ENCODE measurements around the gene HELZ. TPM values are rescaled to one million over a fixed set of nuclear protein-coding genes. Genes with fewer than 3 reads are reported as not detected.

The HELZ gene
- total RNA-seq, 1 experiment from 2014 or later, result 49.8 TPM

- TF ChIP-seq CTCF (conservative IDR thresholded peaks at IDR 0.05), result no peak
- Histone ChIP-seq H4K91ac (ENCODE audit: insufficient read length, low read depth, low read length) (no peak overlapping the region), H2BK12ac (ENCODE audit: insufficient read length, low read depth, low read length) (no peak overlapping the region), H3K27ac (ENCODE audit: insufficient read length, low read depth, low read length) (no peak overlapping the region), H4K5ac (ENCODE audit: insufficient read length, low read depth, low read length) (no peak overlapping the region), H3K27me3 (ENCODE audit: insufficient read depth, low read length) (no peaks in the 10 kb centered on the region), H2AFZ (ENCODE audit: low read length) (no peak overlapping the region), H3T11ph (ENCODE audit: low read length) (no peak overlapping the region), H3K23me2 (ENCODE audit: insufficient read length, low read depth, low read length, poor library complexity, severe bottlenecking) (no peaks in the 10 kb centered on the region), H3K79me1 (ENCODE audit: insufficient read depth, low read depth, low read length, poor library complexity, severe bottlenecking) (no peaks in the 10 kb centered on the region), H4K20me1 (ENCODE audit: control insufficient read depth, insufficient read depth, insufficient read length) (no peaks in the 10 kb centered on the region), H3K79me2 (ENCODE audit: insufficient read depth, low read length) (no peaks in the 10 kb centered on the region), H2BK20ac (ENCODE audit: low read depth, low read length, poor library complexity, severe bottlenecking) (no peak overlapping the region), H3K4ac (ENCODE audit: low read depth, low read length) (no peak overlapping the region), H3K9me3 (ENCODE audit: control insufficient read depth, low read depth, low read length) (no peaks in the 10 kb centered on the region), H3K56ac (ENCODE audit: insufficient read length, low read depth, low read length) (no peak overlapping the region), H3K14ac (ENCODE audit: insufficient read depth, low read length) (no peak overlapping the region), H3K9ac (ENCODE audit: extremely low read depth, insufficient read length, low read length) (no peak overlapping the region), H2BK15ac (ENCODE audit: low read depth, low read length) (no peak overlapping the region), H3K4me2 (ENCODE audit: insufficient read depth, insufficient read length, low read length) (no peak overlapping the region), H3K4me1 (ENCODE audit: insufficient read depth, low read length) (no peaks in the 10 kb centered on the region), H3K23ac (ENCODE audit: insufficient read length, low read depth, low read length) (no peak overlapping the region), H3K18ac (ENCODE audit: insufficient read length, low read depth, low read length) (no peak overlapping the region), H2BK5ac (ENCODE audit: insufficient read length, low read length) (no peak overlapping the region), H4K8ac (replicated peaks; ENCODE audit: insufficient read length, low read depth, low read length) (no peak overlapping the region), H2BK120ac (ENCODE audit: low read depth, low read length, poor library complexity, severe bottlenecking) (no peak overlapping the region), H2AK5ac (ENCODE audit: insufficient read length, low read length) (no peak overlapping the region)
- no peak overlapping the region for H3K27ac Mint-ChIP-seq
- H3K36me3 Mint-ChIP-seq (ENCODE audit: insufficient read depth in 1 of 3, low read depth in 3 of 3), result no peaks in the 10 kb centered on the region; a peak in 3 of 7 replicates
- no peaks in the 10 kb centered on the region for H3K27me3 Mint-ChIP-seq (ENCODE audit: low read depth)
- DNase-seq, result no peak
- no peaks in the 10 kb centered on the region for H3K9me3 Mint-ChIP-seq
- H3K4me3 Mint-ChIP-seq, result no peak overlapping the region
- WGBS (ENCODE audit: extremely low coverage, insufficient read length, low lambda C conversion rate), result no CpG with 5 or more reads among the region's 1 CpG
- H3K4me1 Mint-ChIP-seq, result no peaks in the 10 kb centered on the region
Measured at GRCh38 chr17:67096609-67097008, 148.4 kb downstream of the HELZ start.

Data from H9 (cell line).